Measurements from ENCODE around the gene PMS1. TPM values are rescaled to one million over a fixed set of nuclear protein-coding genes. Genes with fewer than 3 reads are reported as not detected.

Gene PMS1
- polyA plus RNA-seq, 1 of the 3 experiments (the other 2 are of a cell fraction), result 7.7 TPM

DNA sequence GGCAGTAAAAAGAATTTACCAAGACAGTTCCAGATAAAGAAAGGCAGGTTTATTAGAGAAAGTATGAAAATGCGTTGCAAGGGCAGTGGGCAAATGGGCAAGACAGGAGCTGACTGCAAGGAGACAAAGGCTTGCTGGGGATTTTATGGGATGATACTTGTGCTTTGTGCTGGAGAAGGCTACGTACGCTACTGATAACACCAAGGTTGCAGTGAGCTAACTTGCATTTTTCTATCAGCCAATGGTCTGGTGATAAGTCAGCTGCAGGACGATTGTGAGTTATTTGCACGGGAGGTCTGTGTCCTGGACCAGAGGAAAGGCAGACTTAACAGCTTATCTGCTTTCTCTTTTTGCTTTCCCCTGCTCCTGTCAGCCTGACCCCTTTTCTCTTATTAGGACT lies 116.5 kb downstream of the PMS1 start:
- no peaks in the 10 kb centered on the region for H3K9me2 ChIP-seq
- H3K9me3 ChIP-seq, result no peaks in the 10 kb centered on the region
- no peak overlapping the region for H2AFZ ChIP-seq (ENCODE audit: low read depth)
- H3K4me3 ChIP-seq (ENCODE audit: low read depth in 2 of 2, low read length in 1 of 2), result no peak overlapping the region
- H3K79me2 ChIP-seq (ENCODE audit: insufficient read depth), result no peaks in the 10 kb centered on the region
- no peak overlapping the region for H3K4me2 ChIP-seq
- no peak overlapping the region for H3K9ac ChIP-seq
- CTCF ChIA-PET, result no interaction called here
- POLR2A ChIA-PET, result no interaction called here
- H3F3A ChIP-seq (replicated peaks; ENCODE audit: insufficient read depth), result no peaks in the 10 kb centered on the region
- WGBS (ENCODE audit: low lambda C conversion rate), result 97% methylated on average over 5 of the region's 5 CpGs
- H3K36me3 ChIP-seq (replicated peaks in 1 of 2; ENCODE audit: control insufficient read depth in 1 of 2, insufficient read depth in 2 of 2, low read length in 1 of 2), result no peaks in the 10 kb centered on the region
- no peaks in the 10 kb centered on the region for H3K27me3 ChIP-seq (ENCODE audit: insufficient read depth)
- H3K4me1 ChIP-seq (ENCODE audit: control insufficient read depth in 1 of 2, insufficient read depth in 2 of 2, low read depth in 1 of 2, low read length in 1 of 2), result no peaks in the 10 kb centered on the region; a peak in 1 of 4 replicates
- no peak for DNase-seq
- TF ChIP-seq RAD21 (IDR thresholded peaks at IDR 0.05; ENCODE audit: low read length) (no peak), FOXJ3 (CRISPR knock-in tag; IDR thresholded peaks at IDR 0.05) (no peak), EP300 (IDR thresholded peaks at IDR 0.05; ENCODE audit: borderline replicate concordance in 1 of 2, low read depth in 1 of 2, low read length in 1 of 2) (no peak), NRF1 (IDR thresholded peaks at IDR 0.05; ENCODE audit: low read depth, low read length) (no peak), JUND (IDR thresholded peaks at IDR 0.05) (no peak), POLR2AphosphoS5 (IDR thresholded peaks at IDR 0.05; ENCODE audit: low read depth, low read length) (no peak), TEAD4 (IDR thresholded peaks at IDR 0.05; ENCODE audit: borderline replicate concordance, insufficient read depth) (no peak)
- TF ChIP-seq, protein P1, sequence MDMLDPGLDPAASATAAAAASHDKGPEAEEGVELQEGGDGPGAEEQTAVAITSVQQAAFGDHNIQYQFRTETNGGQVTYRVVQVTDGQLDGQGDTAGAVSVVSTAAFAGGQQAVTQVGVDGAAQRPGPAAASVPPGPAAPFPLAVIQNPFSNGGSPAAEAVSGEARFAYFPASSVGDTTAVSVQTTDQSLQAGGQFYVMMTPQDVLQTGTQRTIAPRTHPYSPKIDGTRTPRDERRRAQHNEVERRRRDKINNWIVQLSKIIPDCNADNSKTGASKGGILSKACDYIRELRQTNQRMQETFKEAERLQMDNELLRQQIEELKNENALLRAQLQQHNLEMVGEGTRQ (IDR thresholded peaks at IDR 0.05; ENCODE audit: borderline replicate concordance, low read depth, low read length), result no peak
- TF ChIP-seq, protein P2, sequence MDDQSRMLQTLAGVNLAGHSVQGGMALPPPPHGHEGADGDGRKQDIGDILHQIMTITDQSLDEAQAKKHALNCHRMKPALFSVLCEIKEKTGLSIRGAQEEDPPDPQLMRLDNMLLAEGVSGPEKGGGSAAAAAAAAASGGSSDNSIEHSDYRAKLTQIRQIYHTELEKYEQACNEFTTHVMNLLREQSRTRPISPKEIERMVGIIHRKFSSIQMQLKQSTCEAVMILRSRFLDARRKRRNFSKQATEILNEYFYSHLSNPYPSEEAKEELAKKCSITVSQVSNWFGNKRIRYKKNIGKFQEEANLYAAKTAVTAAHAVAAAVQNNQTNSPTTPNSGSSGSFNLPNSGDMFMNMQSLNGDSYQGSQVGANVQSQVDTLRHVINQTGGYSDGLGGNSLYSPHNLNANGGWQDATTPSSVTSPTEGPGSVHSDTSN (IDR thresholded peaks at IDR 0.05), result no peak
- H4K20me1 ChIP-seq (ENCODE audit: insufficient read depth), result no peaks in the 10 kb centered on the region
- H3K27ac ChIP-seq (ENCODE audit: low read depth in 2 of 2, low read length in 1 of 2), result no peak overlapping the region

DNA sequence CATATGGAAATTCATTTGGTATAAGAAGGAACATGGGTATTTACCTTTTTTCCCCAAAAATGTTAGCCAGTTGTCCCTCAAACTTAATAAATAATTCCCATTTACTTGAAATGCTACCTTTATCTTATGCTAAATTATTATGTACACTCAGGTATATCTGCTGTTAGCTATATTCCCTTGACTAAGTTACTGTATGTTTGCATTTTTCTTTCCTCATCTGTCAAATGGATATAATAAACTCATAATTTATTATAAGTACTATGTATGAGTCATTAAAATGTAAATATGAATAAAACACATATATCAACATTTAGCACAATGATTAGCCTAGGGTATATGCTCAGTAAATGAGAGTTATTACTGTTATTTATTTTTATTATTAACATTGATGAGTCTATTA lies 117.4 kb downstream of the PMS1 start:
- H3F3A ChIP-seq (replicated peaks; ENCODE audit: insufficient read depth), result no peaks in the 10 kb centered on the region
- no peaks in the 10 kb centered on the region; a peak in 1 of 4 replicates for H3K4me1 ChIP-seq (ENCODE audit: control insufficient read depth in 1 of 2, insufficient read depth in 2 of 2, low read depth in 1 of 2, low read length in 1 of 2)
- no peaks in the 10 kb centered on the region for H3K79me2 ChIP-seq (ENCODE audit: insufficient read depth)
- ChIA-PET POLR2A (no interaction called here), CTCF (no interaction called here)
- no peak overlapping the region for H3K27ac ChIP-seq (ENCODE audit: low read depth in 2 of 2, low read length in 1 of 2)
- H3K4me2 ChIP-seq, result no peak overlapping the region
- no peak overlapping the region for H3K4me3 ChIP-seq (ENCODE audit: low read depth in 2 of 2, low read length in 1 of 2)
- H3K9ac ChIP-seq, result no peak overlapping the region
- TF ChIP-seq FOXM1 (IDR thresholded peaks at IDR 0.05; ENCODE audit: low read depth) (no peak), RFX5 (IDR thresholded peaks at IDR 0.05; ENCODE audit: low read length) (no peak), TEAD4 (IDR thresholded peaks at IDR 0.05; ENCODE audit: borderline replicate concordance, insufficient read depth) (no peak), YY1 (IDR thresholded peaks at IDR 0.05; ENCODE audit: low read depth) (no peak), GATA2 (CRISPR knock-in tag; IDR thresholded peaks at IDR 0.05) (no peak), NFIC (IDR thresholded peaks at IDR 0.05; ENCODE audit: borderline replicate concordance) (no peak), JUND (IDR thresholded peaks at IDR 0.05) (no peak), FOXJ3 (CRISPR knock-in tag; IDR thresholded peaks at IDR 0.05) (no peak)
- TF ChIP-seq, protein P3, sequence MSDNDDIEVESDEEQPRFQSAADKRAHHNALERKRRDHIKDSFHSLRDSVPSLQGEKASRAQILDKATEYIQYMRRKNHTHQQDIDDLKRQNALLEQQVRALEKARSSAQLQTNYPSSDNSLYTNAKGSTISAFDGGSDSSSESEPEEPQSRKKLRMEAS (IDR thresholded peaks at IDR 0.05; ENCODE audit: low read depth), result no peak
- TF ChIP-seq, protein P4, sequence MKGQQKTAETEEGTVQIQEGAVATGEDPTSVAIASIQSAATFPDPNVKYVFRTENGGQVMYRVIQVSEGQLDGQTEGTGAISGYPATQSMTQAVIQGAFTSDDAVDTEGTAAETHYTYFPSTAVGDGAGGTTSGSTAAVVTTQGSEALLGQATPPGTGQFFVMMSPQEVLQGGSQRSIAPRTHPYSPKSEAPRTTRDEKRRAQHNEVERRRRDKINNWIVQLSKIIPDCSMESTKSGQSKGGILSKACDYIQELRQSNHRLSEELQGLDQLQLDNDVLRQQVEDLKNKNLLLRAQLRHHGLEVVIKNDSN (IDR thresholded peaks at IDR 0.05; ENCODE audit: borderline replicate concordance, low read depth), result no peak
- TF ChIP-seq, protein P5, sequence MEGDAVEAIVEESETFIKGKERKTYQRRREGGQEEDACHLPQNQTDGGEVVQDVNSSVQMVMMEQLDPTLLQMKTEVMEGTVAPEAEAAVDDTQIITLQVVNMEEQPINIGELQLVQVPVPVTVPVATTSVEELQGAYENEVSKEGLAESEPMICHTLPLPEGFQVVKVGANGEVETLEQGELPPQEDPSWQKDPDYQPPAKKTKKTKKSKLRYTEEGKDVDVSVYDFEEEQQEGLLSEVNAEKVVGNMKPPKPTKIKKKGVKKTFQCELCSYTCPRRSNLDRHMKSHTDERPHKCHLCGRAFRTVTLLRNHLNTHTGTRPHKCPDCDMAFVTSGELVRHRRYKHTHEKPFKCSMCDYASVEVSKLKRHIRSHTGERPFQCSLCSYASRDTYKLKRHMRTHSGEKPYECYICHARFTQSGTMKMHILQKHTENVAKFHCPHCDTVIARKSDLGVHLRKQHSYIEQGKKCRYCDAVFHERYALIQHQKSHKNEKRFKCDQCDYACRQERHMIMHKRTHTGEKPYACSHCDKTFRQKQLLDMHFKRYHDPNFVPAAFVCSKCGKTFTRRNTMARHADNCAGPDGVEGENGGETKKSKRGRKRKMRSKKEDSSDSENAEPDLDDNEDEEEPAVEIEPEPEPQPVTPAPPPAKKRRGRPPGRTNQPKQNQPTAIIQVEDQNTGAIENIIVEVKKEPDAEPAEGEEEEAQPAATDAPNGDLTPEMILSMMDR (IDR thresholded peaks at IDR 0.05), result no peak
- TF ChIP-seq, protein P2 (IDR thresholded peaks at IDR 0.05), result no peak
- H3K27me3 ChIP-seq (ENCODE audit: insufficient read depth), result no peaks in the 10 kb centered on the region
- H3K9me2 ChIP-seq, result no peaks in the 10 kb centered on the region
- H3K9me3 ChIP-seq, result no peaks in the 10 kb centered on the region
- DNase-seq, result no peak
- no peaks in the 10 kb centered on the region for H3K36me3 ChIP-seq (replicated peaks in 1 of 2; ENCODE audit: control insufficient read depth in 1 of 2, insufficient read depth in 2 of 2, low read length in 1 of 2)
- no peak overlapping the region for H2AFZ ChIP-seq (ENCODE audit: low read depth)
- H4K20me1 ChIP-seq (ENCODE audit: insufficient read depth), result no peaks in the 10 kb centered on the region
